WTC11 (cell line): ENCODE measurements around the gene HNF1A. TPM values are rescaled to one million over a fixed set of nuclear protein-coding genes. Genes with fewer than 3 reads are reported as not detected.

Experiments used
- ATAC-seq: fragments of 200-7000 bp; cut with Tn5 transposase; 2 replicates; pipeline ENCODE4 v1.10.0; 2021; ENCODE audit warnings: mild to moderate bottlenecking, moderate library complexity
- CTCF ChIA-PET: fragments of 300-600 bp; sonication (Branson Sonifier 250); formaldehyde crosslinking; loops from one replicate; lab custom pipeline; 2021; ENCODE audit warnings: antibody characterized with exemption; lab: Charles Lee
- POLR2A ChIA-PET: fragments of 350-600 bp; sonication (Branson Sonifier 250); formaldehyde crosslinking; loops from one replicate; lab custom pipeline; 2021; ENCODE audit warnings: antibody characterized with exemption; lab: Charles Lee
- DNase-seq: peaks from one replicate; pipeline ENCODE4 v3.0.0; 2021; ENCODE audit warnings: low spot score
- H3K27ac Mint-ChIP-seq: 2 replicates; pipeline ENCODE4 v1.8.0; 2021; ENCODE audit warnings: mixed read lengths
- H3K27me3 Mint-ChIP-seq: 2 replicates; pipeline ENCODE4 v1.8.0; 2021; ENCODE audit warnings: low read depth, mild to moderate bottlenecking, moderate library complexity, mixed read lengths
- H3K36me3 Mint-ChIP-seq: 2 replicates; pipeline ENCODE4 v1.8.0; 2021; ENCODE audit warnings: mixed read lengths
- H3K4me1 Mint-ChIP-seq: 2 replicates; pipeline ENCODE4 v1.8.0; 2022; ENCODE audit warnings: mixed read lengths
- H3K4me3 Mint-ChIP-seq: 2 replicates; pipeline ENCODE4 v1.8.0; 2021; ENCODE audit warnings: mild to moderate bottlenecking, moderate library complexity, mixed read lengths
- H3K9me3 Mint-ChIP-seq: 2 replicates; pipeline ENCODE4 v1.8.0; 2021; ENCODE audit warnings: mixed read lengths
- ATF1 ChIP-seq: sonication (generic); formaldehyde crosslinking; IDR thresholded peaks from 2 replicates; pipeline ENCODE4 v1.8.1; 2023; ENCODE audit warnings: mild to moderate bottlenecking, moderate library complexity, missing genetic modification reagents
- ESRRA ChIP-seq: sonication (generic); formaldehyde crosslinking; IDR thresholded peaks from 2 replicates; pipeline ENCODE4 v1.8.1; 2022; ENCODE audit warnings: mild to moderate bottlenecking, missing genetic modification reagents, borderline replicate concordance
- ETV6 ChIP-seq: sonication (generic); formaldehyde crosslinking; IDR thresholded peaks from 2 replicates; pipeline ENCODE4 v1.8.1; 2022; ENCODE audit warnings: mild to moderate bottlenecking, missing genetic modification reagents
- GABPB1 ChIP-seq: sonication (generic); formaldehyde crosslinking; IDR thresholded peaks from 2 replicates; pipeline ENCODE4 v1.8.1; 2023; ENCODE audit warnings: mild to moderate bottlenecking, missing genetic modification reagents
- JUN ChIP-seq: sonication (generic); formaldehyde crosslinking; IDR thresholded peaks from 2 replicates; pipeline ENCODE4 v1.8.0; 2023; ENCODE audit warnings: mild to moderate bottlenecking, missing genetic modification reagents
- NR3C1 ChIP-seq: sonication (generic); formaldehyde crosslinking; conservative IDR thresholded peaks from 2 replicates; pipeline ENCODE4 v1.8.1; 2023; ENCODE audit warnings: low read depth, mild to moderate bottlenecking, missing genetic modification reagents
- OVOL2 ChIP-seq: fragments of 250-450 bp; sonication (Bioruptor Pico); IDR thresholded peaks from 2 replicates; pipeline ENCODE4 v1.9.0; 2021; ENCODE audit warnings: mild to moderate bottlenecking, borderline replicate concordance
- RELA ChIP-seq: sonication (generic); formaldehyde crosslinking; IDR thresholded peaks from 2 replicates; pipeline ENCODE4 v1.8.1; 2022; ENCODE audit warnings: missing genetic modification reagents, mild to moderate bottlenecking, borderline replicate concordance
- RORB ChIP-seq: fragments of 250-450 bp; sonication (Bioruptor Pico); IDR thresholded peaks from 2 replicates; pipeline ENCODE4 v1.9.0; 2021; ENCODE audit warnings: mild to moderate bottlenecking
- SOX15 ChIP-seq: fragments of 250-450 bp; sonication (Bioruptor Pico); IDR thresholded peaks from 2 replicates; pipeline ENCODE4 v1.9.0; 2021; ENCODE audit warnings: mild to moderate bottlenecking
- TEAD4 ChIP-seq: sonication (generic); formaldehyde crosslinking; IDR thresholded peaks from 2 replicates; pipeline ENCODE4 v1.8.0; 2022; ENCODE audit warnings: mild to moderate bottlenecking, missing genetic modification reagents
- ZBTB21 ChIP-seq: sonication (generic); formaldehyde crosslinking; IDR thresholded peaks from 2 replicates; pipeline ENCODE4 v1.8.1; 2023; ENCODE audit warnings: mild to moderate bottlenecking, missing genetic modification reagents, borderline replicate concordance
- ZNF138 ChIP-seq: sonication (generic); formaldehyde crosslinking; conservative IDR thresholded peaks from 2 replicates; pipeline ENCODE4 v1.8.1; 2022; ENCODE audit warnings: mild to moderate bottlenecking, moderate library complexity, missing genetic modification reagents
- ZNF219 ChIP-seq: sonication (generic); formaldehyde crosslinking; IDR thresholded peaks from 2 replicates; pipeline ENCODE4 v1.8.0; 2023; ENCODE audit warnings: missing genetic modification reagents, mild to moderate bottlenecking, borderline replicate concordance
- ZNF396 ChIP-seq: fragments of 250-450 bp; sonication (Bioruptor Pico); IDR thresholded peaks from 2 replicates; pipeline ENCODE4 v1.8.0; 2021; ENCODE audit warnings: mild to moderate bottlenecking, moderate library complexity, borderline replicate concordance
- total RNA-seq: library from RNA; stranded (reverse); gene quantifications from 3 replicates; pipeline ENCODE4 v1.2.3, GENCODE V29; 2021
- TF ChIP-seq, protein P1 (sequence below): fragments of 250-450 bp; sonication (Bioruptor Pico); IDR thresholded peaks from 2 replicates; pipeline ENCODE4 v1.8.0; 2021; ENCODE audit warnings: mild to moderate bottlenecking
- TF ChIP-seq, protein P2 (sequence below): sonication (generic); formaldehyde crosslinking; conservative IDR thresholded peaks from 2 replicates; pipeline ENCODE4 v1.8.1; 2022; ENCODE audit warnings: mild to moderate bottlenecking, missing genetic modification reagents
- TF ChIP-seq, protein P3 (sequence below): sonication (generic); formaldehyde crosslinking; IDR thresholded peaks from 2 replicates; pipeline ENCODE4 v1.8.1; 2023; ENCODE audit warnings: mild to moderate bottlenecking, missing genetic modification reagents, moderate library complexity
- TF ChIP-seq, protein P4 (sequence below): sonication (generic); formaldehyde crosslinking; IDR thresholded peaks from 2 replicates; pipeline ENCODE4 v1.8.0; 2022; ENCODE audit warnings: missing genetic modification reagents
- TF ChIP-seq, protein P5 (sequence below): sonication (generic); formaldehyde crosslinking; IDR thresholded peaks from 2 replicates; pipeline ENCODE4 v1.8.1; 2023; ENCODE audit warnings: mild to moderate bottlenecking, missing genetic modification reagents
- TF ChIP-seq, protein P6 (sequence below): sonication (generic); formaldehyde crosslinking; IDR thresholded peaks from 2 replicates; pipeline ENCODE4 v1.8.0; 2022; ENCODE audit warnings: mild to moderate bottlenecking, missing genetic modification reagents
- TF ChIP-seq, protein P7 (sequence below): sonication (generic); formaldehyde crosslinking; IDR thresholded peaks from 2 replicates; pipeline ENCODE4 v1.8.1; 2023; ENCODE audit warnings: mild to moderate bottlenecking, missing genetic modification reagents, borderline replicate concordance

HNF1A gene
- total RNA-seq, 1 experiment from 2014 or later, result not detected

DNA sequence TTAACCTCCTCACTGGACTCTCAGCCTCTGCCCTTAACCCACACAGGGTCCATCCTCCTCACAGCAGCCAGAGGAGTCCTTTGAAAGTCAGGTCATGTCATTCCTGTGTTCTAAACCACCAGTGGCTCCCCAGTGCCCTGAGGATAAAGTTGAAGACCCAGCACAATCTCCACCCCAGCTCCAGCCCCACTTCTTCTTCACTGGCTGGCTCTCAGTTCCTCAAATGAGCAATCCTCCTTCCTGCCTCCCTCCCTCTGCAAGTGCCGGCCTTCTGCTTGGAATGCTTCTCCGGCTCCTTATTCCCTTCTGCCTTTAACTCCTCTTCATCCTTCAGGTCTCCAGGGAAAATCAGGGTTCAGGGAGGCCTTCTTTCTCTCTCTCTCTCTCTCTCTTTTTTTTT is 42.1 kb upstream of the HNF1A start:
- H3K36me3 Mint-ChIP-seq, result no peaks in the 10 kb centered on the region
- 0 out of 2 replicates have a peak, but pooled peaks cover 5% of the 10 kb centered on the region for H3K4me1 Mint-ChIP-seq
- CTCF ChIA-PET, result interaction anchor here (1.9 kb wide), 1 partner anchor 69 kb away, joined by 4 read pairs; no protein-coding TSS in a partner anchor
- H3K4me3 Mint-ChIP-seq, result no peak overlapping the region
- no peaks in the 10 kb centered on the region for H3K9me3 Mint-ChIP-seq
- DNase-seq, result no peak
- no peak for ATAC-seq
- POLR2A ChIA-PET, result no interaction called here
- no peaks in the 10 kb centered on the region for H3K27me3 Mint-ChIP-seq
- no peak overlapping the region for H3K27ac Mint-ChIP-seq
- TF ChIP-seq ATF1 (CRISPR knock-in tag) (no peak), ETV6 (CRISPR knock-in tag) (no peak), ESRRA (CRISPR knock-in tag) (no peak), OVOL2 (CRISPR knock-in tag) (no peak), ZNF219 (no peak), NR3C1 (CRISPR knock-in tag) (no peak), JUN (CRISPR knock-in tag) (no peak), SOX15 (CRISPR knock-in tag) (no peak), ZBTB21 (CRISPR knock-in tag) (no peak), ZNF396 (CRISPR knock-in tag) (no peak)
- TF ChIP-seq, protein P1, sequence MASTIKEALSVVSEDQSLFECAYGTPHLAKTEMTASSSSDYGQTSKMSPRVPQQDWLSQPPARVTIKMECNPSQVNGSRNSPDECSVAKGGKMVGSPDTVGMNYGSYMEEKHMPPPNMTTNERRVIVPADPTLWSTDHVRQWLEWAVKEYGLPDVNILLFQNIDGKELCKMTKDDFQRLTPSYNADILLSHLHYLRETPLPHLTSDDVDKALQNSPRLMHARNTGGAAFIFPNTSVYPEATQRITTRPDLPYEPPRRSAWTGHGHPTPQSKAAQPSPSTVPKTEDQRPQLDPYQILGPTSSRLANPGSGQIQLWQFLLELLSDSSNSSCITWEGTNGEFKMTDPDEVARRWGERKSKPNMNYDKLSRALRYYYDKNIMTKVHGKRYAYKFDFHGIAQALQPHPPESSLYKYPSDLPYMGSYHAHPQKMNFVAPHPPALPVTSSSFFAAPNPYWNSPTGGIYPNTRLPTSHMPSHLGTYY (CRISPR knock-in tag), result no peak
- TF ChIP-seq, protein P2, sequence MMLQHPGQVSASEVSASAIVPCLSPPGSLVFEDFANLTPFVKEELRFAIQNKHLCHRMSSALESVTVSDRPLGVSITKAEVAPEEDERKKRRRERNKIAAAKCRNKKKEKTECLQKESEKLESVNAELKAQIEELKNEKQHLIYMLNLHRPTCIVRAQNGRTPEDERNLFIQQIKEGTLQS (CRISPR knock-in tag), result no peak
- TF ChIP-seq, protein P3, sequence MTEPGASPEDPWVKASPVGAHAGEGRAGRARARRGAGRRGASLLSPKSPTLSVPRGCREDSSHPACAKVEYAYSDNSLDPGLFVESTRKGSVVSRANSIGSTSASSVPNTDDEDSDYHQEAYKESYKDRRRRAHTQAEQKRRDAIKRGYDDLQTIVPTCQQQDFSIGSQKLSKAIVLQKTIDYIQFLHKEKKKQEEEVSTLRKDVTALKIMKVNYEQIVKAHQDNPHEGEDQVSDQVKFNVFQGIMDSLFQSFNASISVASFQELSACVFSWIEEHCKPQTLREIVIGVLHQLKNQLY (CRISPR knock-in tag), result no peak
- TF ChIP-seq, all 79 proteins: peak for 0

DNA sequence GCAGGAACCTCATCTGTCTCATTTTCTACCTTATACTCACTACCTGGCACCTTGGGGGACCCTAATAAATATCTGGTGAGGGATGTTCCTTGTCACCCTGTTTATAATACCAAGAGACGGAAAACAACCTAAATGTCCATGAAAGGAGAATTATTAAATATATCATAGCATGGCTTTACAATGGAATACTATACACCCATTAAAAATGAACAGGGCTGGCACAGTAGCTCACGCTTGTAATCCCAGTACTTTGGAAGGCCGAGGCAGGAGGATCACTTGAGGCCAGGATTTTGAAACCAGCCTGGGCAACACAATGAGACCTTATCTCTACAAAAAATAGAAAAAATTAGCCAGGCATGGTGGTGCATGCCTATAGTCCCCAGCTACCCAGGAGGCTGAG is 39.8 kb upstream of the HNF1A start:
- TF ChIP-seq RELA (CRISPR knock-in tag), result no peak
- TF ChIP-seq JUN (CRISPR knock-in tag), result no peak
- TF ChIP-seq, protein P4, sequence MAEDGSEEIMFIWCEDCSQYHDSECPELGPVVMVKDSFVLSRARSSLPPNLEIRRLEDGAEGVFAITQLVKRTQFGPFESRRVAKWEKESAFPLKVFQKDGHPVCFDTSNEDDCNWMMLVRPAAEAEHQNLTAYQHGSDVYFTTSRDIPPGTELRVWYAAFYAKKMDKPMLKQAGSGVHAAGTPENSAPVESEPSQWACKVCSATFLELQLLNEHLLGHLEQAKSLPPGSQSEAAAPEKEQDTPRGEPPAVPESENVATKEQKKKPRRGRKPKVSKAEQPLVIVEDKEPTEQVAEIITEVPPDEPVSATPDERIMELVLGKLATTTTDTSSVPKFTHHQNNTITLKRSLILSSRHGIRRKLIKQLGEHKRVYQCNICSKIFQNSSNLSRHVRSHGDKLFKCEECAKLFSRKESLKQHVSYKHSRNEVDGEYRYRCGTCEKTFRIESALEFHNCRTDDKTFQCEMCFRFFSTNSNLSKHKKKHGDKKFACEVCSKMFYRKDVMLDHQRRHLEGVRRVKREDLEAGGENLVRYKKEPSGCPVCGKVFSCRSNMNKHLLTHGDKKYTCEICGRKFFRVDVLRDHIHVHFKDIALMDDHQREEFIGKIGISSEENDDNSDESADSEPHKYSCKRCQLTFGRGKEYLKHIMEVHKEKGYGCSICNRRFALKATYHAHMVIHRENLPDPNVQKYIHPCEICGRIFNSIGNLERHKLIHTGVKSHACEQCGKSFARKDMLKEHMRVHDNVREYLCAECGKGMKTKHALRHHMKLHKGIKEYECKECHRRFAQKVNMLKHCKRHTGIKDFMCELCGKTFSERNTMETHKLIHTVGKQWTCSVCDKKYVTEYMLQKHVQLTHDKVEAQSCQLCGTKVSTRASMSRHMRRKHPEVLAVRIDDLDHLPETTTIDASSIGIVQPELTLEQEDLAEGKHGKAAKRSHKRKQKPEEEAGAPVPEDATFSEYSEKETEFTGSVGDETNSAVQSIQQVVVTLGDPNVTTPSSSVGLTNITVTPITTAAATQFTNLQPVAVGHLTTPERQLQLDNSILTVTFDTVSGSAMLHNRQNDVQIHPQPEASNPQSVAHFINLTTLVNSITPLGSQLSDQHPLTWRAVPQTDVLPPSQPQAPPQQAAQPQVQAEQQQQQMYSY, result no peak
- no peak for TF ChIP-seq ZNF138
- TF ChIP-seq ETV6 (CRISPR knock-in tag), result no peak
- TF ChIP-seq, protein P5, sequence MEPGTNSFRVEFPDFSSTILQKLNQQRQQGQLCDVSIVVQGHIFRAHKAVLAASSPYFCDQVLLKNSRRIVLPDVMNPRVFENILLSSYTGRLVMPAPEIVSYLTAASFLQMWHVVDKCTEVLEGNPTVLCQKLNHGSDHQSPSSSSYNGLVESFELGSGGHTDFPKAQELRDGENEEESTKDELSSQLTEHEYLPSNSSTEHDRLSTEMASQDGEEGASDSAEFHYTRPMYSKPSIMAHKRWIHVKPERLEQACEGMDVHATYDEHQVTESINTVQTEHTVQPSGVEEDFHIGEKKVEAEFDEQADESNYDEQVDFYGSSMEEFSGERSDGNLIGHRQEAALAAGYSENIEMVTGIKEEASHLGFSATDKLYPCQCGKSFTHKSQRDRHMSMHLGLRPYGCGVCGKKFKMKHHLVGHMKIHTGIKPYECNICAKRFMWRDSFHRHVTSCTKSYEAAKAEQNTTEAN (CRISPR knock-in tag), result no peak
- no peak for TF ChIP-seq RORB (CRISPR knock-in tag)
- no peak for TF ChIP-seq TEAD4 (CRISPR knock-in tag)
- TF ChIP-seq, protein P6, sequence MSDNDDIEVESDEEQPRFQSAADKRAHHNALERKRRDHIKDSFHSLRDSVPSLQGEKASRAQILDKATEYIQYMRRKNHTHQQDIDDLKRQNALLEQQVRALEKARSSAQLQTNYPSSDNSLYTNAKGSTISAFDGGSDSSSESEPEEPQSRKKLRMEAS (CRISPR knock-in tag), result no peak
- no peak for TF ChIP-seq GABPB1 (CRISPR knock-in tag)
- TF ChIP-seq, protein P7, sequence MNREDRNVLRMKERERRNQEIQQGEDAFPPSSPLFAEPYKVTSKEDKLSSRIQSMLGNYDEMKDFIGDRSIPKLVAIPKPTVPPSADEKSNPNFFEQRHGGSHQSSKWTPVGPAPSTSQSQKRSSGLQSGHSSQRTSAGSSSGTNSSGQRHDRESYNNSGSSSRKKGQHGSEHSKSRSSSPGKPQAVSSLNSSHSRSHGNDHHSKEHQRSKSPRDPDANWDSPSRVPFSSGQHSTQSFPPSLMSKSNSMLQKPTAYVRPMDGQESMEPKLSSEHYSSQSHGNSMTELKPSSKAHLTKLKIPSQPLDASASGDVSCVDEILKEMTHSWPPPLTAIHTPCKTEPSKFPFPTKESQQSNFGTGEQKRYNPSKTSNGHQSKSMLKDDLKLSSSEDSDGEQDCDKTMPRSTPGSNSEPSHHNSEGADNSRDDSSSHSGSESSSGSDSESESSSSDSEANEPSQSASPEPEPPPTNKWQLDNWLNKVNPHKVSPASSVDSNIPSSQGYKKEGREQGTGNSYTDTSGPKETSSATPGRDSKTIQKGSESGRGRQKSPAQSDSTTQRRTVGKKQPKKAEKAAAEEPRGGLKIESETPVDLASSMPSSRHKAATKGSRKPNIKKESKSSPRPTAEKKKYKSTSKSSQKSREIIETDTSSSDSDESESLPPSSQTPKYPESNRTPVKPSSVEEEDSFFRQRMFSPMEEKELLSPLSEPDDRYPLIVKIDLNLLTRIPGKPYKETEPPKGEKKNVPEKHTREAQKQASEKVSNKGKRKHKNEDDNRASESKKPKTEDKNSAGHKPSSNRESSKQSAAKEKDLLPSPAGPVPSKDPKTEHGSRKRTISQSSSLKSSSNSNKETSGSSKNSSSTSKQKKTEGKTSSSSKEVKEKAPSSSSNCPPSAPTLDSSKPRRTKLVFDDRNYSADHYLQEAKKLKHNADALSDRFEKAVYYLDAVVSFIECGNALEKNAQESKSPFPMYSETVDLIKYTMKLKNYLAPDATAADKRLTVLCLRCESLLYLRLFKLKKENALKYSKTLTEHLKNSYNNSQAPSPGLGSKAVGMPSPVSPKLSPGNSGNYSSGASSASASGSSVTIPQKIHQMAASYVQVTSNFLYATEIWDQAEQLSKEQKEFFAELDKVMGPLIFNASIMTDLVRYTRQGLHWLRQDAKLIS (CRISPR knock-in tag), result no peak

More for the DNA sequence above, 39.8 kb upstream of the HNF1A start:
- H3K4me1 Mint-ChIP-seq, result 0 out of 2 replicates have a peak, but pooled peaks cover under 1% of the 10 kb centered on the region
- H3K27me3 Mint-ChIP-seq, result no peaks in the 10 kb centered on the region
- DNase-seq, result no peak
- no peaks in the 10 kb centered on the region for H3K9me3 Mint-ChIP-seq
- H3K27ac Mint-ChIP-seq, result no peak overlapping the region
- ChIA-PET CTCF (interaction anchor here (1.4 kb wide), 1 partner anchor 34 kb away, joined by 4 read pairs; no protein-coding TSS in a partner anchor), POLR2A (no interaction called here)
- no peaks in the 10 kb centered on the region for H3K36me3 Mint-ChIP-seq
- no peak overlapping the region for H3K4me3 Mint-ChIP-seq
- no peak for ATAC-seq
